NOMO-1 treated with DMSO at 0.1 percent for 48 hours (cell line): ENCODE data around the gene SMG7.
A peak's percentile ranks its signal among the peaks of the same experiment; 100 is the strongest.

ENCODE experiments used
- DNase-seq: peaks from one replicate; lab custom pipeline; 2025; ENCODE audit not compliant: unreplicated experiment; lab: John Stamatoyannopoulos, UW

SMG7 gene

DNA sequence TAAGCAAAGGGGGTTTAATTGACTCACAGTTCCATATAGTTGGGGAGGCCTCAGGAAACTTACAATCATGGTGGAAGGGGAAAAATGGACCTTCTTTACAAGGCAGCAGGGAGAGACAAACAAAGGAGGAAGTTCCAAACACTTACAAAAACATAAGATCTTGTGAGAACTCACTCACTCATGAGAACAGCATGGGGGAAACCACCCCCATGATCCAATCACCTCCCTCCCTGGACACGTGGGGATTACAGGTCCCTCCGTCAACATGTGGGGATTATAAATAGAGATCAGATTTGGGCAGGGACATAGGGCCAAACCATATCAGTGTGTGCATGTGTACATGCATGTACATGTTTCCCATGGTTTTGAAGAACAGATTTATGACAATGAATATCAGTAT is 5.5 kb upstream of the SMG7 start:
- no peak for DNase-seq

DNA sequence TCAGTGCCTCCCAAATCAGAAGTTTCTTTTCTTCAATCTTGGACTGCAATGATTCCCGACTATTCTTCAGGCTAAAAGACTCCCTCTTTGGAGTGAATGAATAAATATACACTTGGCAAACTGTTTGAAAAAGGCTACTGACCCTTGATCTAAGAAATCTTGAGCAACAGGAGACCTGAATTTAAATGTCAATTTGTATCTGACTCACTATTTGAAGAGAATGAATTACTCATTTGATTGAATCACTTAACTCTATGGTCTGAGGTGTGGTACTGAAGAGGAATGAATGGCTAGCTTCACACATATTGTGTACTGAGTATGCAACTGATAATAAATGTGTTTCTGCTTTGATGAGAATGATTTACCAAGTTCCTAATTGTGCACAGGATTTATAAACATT is 4.6 kb upstream of the SMG7 start:
- no peak for DNase-seq

DNA sequence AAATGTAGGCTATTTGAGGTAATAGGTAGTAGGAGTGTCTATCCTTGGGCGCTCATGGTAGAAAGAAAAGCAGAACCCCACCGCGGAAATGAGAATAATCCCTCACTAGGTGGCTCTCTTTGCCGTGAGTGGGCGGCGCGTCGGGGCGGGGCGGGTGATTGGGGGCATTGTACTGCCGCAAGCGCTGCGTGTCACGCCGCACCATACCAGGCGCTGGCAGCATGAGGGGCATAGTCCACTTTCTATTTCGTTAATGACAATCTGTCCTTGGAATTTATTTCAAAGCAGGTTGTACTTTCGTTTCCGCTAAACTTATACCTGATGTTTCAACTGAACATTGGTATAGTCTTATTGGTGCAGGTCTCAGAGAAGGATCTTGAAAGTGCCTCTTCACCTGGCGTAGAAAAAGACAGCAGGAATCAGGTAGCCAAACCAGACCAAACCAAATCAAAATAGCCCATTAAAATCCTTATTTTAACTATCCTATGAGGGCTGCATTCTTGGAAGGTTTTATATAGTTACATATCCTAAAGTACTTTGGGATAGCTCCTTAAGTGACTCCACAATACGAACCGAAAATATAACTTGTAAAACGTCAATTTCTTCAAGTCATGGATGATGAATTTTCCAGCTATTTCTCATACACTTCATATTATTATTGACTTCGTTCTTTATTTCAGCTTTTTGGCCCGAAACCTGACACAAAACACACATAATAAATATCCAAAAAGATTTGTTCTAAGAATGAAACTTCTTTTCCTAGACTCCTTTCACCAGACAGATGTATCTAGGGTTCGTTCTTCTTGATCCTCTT is 1.9 kb upstream of the SMG7 start:
- peak; percentile 83 for DNase-seq

DNA sequence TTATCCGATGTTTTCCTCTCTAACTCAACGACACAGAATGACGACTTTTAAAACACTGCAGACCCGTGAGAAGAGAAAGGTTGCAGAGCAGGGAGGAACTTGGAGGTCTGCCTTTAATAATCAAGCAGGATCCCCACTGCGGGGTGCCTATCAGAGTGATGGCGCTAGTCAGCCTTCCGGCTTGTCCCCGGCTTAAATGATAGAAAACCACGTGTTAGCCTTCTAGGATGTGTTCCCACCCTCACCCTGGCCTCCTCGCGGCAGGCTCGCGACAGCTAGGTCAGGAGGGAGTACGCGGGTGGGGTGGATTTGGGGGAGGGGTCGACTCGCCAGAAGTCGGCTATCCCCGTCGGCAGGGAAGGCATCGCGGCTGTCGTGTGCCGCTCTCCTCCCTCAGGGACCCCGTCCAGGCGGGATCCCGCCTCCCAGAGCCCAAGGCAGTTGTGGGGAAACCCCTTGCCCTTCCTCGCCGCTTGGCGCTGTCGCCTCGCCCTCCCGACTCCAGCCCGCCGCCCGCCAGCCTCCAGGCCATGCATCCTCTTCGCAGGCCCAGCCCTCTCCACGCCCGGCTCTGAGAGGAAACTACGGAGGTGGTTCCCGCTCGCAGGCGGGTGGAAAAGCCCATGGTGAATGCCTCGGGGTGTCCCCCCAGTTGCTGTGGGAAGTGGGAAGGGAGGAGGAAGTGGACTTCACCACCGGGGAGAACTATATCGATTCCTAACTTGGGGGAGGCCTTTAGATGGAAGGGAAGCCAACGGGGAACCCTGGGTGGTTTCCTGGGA is 1.1 kb upstream of the SMG7 start:
- DNase-seq = peak; percentile 58

DNA sequence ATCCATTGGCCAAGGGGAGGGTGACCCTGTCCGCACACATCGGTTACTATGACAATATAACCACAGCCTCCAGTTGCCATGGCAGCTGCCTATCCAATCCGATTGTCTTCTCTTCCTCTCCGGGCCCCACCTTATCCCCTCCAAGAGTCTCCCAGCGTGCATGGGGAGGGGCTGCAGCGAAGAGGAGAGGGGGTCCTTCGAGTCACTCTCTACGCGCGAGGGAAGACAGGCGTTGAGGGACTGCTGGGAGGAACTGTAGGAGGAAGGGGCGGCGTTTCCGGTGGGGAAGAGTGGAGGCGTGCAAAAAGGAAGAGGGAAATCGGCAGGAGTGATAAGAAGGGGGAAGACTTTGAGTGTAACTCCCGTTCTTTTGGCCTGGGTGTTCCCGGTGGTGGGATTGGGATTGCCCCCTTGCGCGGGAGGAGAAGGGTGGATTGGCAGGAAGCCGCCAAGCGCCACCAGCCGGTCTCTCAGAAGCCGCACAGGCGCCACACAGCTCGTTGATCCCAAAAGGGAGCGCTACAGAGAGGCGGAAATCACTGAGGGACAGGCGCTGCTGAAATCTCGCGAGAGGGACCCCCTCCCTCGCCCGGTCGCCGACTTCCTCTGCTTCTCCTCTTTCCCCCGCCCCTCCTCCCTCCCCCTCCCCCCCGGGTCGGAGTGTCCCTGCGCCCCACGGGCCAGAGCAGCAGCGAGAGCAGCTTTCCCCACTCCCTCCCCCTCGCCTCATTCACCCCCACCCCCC is 384 bp upstream of the SMG7 start:
- DNase-seq = peak; percentile 97

DNA sequence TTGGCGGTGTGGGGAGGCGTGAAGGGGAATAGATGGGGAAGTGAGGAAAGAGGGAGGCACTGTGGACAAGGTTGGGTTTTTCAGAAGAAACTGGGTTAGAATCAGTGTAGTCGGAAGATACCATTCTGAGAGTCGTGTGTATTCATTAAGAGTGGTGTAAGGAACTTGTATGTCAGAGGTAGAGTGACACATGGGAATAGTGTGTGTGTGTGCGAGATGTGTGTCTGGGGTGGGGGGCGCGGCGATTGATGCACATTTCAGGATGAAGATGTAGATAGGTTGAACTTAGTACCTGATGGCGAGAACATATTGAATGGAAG is 878 bp downstream of the SMG7 start:
- DNase-seq = no peak

DNA sequence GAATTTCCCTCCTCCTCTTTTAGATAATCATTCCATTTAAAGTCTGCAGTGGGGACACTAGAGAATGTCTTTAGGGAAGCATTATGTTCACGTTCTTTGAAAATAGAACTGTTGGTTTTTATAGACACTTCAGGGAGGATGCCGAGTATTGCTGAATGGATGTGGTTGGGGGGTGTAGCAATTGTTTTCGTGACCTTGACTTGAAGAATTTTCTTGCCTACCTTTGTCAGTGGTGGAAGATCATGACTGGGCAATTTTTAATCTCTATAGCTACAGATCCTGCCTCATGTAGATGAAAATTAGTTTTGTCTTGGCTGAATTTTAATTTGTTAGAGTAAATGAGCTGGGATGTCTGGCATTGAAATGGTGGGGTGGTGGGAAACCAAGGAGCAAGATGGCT is 3.8 kb downstream of the SMG7 start:
- no peak for DNase-seq

DNA sequence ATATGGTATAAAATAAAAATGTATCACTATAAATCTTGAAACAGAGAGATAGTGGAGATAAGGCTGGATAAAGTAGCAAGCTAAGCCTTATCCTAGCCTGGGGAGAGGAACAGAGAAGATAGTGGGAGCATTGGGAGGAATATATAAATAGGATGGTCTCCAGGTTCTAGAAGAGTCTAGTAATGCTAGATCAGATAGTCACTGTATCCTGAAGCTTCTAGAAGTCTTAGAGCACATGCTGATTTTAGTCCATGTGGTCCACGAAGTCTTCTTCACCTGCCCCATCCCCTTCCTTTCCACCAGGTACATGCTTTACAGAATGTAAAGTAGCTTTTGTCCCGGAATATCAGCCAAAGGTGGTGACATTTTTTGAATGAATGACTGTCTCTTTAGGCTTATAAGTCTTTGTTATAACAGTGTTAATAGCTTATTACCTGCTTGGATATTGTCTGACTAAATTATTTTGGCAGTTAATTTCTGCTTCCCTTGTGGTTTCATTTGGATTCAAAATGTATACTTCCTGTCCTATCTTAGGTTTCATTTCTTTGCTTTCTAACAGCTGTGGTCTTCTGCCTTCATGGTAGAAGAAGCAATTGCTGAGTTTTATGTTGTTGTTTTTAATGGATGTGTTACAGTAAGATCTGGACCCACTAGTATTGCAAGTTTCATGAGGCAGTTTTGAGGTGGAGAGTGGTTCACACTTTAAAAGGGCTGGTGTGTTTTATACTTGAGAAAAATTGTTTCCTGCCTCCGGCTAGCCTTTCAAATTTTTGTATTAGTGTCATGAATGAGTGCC is 5.9 kb downstream of the SMG7 start:
- peak; percentile 26 for DNase-seq

DNA sequence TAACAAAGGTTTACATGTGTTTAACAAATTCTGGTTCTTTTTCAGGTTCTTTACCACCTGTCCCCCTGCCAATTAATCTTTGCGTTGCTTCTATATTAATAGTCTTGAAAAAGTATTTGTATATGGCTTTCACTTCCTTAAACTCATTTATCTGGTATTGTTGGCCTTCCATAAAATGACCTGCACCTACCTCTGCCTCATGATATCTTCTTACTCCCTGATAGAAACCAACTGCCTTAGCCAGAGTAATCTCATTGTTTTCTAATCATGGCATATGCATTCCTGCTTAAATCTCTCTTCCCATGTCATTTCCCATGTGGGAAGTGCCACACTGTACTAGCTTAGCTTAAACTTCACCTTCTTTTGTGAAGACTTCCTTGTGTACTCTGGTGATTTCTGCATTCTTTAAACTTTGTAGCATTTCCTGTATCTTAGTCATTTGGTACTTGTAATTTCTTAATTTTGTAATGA is 8.7 kb downstream of the SMG7 start:
- peak; percentile 50 for DNase-seq

DNA sequence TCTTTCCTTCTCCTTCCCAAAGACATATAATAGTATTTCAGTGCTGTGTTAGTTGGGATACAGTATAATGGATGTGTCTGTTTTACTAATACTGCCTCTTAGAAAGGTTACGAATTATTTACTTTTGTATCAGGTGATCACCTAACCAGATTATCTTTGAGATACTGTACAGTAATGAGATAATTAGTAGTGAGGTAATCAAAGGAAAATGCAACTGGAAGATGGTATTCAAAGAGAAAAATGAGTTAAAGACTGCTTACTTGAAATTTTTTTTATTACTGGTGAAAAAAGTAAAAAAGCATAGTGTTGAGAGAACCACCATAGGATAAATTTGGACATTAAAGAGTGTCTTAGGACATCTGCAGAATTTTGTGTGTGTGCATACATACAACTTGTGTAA is 10.9 kb downstream of the SMG7 start:
- DNase-seq = no peak

DNA sequence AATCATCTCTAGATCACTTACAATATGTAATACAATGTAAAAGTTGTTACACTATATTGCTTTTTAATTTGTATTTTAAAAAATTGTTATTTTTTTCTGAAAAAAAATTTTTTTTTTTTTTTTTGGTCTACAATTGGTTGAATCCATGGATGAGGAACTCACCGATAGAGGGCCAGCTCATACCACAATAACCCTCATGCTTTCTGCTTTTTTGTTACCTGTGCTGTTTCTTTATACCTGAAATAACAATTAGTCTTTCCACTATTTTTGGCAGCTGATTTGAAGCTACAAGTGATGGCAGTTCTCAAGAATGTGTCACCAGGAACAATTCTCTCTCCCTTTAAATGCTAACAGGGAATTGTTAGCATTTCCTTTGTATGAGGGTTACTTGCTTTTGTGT is 12.0 kb downstream of the SMG7 start:
- no peak for DNase-seq

DNA sequence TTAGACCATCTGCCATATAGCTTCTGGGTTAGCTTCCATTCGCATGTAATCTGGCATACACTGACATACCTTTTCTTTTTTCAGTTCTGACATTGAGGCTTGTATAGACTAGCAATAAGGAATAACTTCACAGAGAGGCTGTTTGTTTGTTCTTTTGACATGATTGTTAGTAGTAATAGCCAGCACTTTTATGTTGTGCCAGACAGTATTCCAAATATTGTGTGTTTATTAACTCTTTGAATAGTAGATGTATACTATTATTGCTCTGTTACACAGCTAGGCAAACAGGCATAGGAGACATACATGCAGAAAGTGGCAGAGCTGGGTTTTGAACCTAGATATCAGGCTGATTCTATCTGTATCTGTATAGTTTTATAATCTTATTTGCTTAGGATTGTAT is 12.6 kb downstream of the SMG7 start:
- DNase-seq = no peak

DNA sequence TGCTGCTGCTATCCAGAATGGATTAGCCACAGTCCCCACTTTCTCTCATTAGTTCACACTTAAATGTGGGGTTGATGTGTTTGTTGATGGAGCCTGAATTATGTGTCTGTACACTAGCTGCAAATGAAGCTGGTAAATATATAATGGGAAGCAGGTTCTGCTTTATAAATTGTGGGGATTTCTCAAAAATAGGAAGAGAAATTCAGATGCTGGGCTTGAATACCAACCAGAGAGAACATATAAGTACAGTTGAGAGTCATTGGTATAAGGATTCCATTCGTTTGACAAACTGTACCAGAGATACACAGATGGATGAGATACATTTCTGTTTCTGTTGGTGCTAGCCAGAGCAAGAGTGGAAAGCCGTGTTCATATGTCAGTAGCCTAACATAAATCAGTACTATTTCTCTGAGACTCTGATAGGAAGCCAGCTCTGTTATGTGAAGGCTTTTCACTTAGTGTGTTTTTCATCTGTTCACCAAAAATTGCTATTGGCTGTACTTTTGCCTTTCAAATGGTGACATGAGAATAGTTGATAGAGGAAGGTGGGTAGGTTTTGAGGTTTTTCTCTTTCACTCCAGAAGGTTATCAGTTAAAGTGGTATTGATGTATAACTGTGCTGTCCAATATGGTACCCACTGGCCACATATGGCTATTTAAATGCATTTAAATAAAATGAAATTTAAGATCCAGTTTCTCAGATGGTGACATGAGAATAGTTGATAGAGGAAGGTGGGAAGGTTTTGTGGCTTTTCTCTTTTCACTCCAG is 15.6 kb downstream of the SMG7 start:
- no peak for DNase-seq

DNA sequence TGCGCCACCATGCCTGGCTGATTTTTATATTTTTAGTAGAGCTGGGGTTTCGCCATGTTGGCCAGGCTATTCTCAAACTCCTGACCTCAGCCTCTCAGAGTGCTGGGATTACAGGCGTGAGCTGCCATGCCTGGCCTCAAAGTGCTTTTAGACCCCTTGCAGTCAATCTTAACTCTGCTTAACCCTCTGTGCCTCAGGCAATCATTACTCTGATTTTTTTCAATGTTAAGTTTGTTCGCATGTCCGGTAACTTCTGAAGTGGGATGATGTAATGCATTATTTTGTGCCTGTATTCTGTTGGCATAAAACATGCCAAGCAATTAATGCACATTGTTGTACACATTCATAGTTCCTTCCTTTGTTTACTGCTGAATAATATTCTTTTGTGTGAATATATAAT is 18.6 kb downstream of the SMG7 start:
- no peak for DNase-seq

DNA sequence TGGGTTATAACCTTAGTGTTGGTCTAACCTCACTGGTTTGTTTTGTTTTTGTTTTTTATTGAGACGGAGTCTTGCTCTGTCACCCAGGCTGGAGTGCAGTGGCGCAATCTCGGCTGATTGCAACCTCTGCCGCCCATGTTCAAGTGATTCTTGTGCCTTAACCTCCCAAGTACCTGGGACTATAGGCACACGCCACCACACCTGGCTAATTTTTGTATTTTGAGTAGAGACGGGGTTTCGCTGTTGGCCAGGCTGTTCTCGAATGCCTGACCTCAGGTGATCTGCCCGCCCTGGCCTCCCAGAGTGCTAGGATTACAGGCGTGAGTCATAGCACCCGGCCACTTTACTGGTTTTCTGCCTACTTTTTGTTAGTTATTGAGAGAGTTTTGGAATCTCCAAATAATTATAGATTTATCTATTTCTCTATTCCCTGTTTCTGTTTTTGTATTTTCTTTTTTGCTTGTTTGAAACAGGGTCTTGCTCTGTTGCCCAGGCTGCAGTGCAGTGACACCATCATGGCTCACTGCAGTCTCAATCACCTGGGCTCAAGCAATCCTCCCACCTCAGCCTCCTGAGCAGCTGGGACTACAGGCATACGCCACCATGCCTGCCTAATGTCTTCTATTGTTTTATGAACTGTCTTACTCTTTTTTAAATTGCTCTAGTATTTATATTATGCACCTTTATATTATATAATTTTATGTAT is 21.4 kb downstream of the SMG7 start:
- no peak for DNase-seq

DNA sequence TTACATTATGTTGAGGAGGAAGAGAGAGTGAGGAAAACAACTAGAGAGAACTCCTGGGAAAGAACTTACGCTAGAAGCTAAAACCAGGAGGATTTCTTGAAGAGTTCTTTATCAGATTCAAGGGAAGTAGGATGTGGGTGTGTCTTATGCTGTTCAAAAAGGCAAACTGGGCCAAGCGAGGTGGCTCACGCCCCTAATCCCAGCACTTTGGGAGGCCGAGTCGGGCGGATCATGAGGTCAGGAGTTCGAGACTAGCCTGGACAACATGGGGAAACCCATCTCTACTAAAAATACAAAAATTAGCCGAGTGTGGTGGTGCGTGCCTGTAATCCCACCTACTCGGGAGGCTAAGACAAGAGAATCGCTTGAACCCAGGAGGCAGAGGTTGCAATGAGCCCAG is 23.1 kb downstream of the SMG7 start:
- no peak for DNase-seq

DNA sequence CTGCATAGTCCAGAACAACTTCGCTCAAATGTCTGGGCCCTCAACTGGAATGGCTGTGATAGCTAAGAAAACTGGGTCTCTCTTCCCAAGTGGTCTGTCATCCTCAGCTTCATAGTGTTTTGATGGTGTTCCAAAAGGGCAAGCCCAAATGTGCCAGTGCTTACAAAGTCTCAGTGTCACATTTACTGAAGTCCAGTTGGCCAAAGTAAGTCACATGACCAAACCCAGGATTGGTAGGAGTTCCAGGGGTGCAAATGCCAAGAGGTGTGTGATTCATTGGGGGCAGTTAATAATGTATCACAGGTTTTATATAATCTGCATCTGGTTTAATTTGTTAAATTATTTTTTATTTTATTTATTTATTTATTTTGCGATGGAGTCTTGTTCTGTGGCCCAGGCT is 24.9 kb downstream of the SMG7 start:
- no peak for DNase-seq

DNA sequence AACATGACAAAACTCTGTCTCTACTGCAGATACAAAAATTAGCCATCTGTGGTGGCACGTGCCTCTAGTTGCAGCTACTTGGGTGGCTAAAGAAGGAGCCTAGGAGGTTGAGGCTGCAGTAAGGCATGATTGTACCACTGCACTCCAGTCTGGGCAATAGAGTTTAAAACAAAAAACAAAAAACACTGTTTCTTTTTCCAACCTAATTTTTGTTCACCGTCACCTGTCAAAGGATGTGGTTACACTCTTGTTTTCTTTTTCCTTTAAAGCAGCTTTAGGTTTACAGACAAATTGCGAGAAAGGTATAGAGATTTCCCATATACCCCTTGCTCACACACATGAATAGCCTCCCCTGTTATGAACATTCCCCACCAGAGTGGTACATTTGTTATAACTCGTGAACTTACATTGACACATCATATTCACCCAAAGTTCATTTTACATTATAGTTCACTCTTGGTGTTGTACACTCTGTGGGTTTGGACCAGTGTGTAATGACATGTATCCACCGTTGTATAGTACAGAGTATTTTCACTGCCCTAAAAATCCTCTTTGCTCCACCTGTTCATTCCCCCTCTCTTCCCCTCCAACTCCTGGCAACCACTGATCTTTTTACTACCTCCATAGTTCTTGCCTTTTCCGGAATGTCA is 26.2 kb downstream of the SMG7 start:
- DNase-seq = no peak

DNA sequence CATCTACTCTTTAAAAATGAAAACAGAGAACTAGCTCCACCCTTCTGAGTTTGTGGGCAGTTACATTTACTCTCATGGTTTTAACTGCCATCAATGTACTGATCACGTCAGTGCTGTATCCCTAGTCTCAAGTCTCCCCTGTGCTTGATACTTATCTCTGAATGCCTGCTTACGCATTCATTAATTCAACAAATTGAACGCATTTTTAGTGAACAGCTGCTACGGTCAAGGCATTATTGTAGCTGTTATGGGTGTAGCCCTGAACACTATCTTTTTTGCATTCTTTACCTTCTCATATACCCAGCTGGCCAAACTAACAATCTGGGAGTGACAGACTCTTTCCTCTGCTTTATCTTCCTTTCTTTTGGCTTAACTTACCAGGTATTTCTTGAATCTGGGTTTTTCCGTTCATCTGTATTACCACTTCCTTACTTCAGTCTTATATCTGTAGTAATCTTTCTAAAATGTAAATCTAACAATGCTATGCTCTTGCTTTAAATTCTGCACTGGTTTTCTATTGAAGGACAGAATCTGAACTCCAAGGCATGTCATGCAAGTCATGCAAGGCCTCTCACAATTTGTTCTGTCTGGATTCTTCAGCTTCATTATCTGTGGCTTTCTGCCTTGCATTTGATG is 33.3 kb downstream of the SMG7 start:
- no peak for DNase-seq
